ENCODE data around the gene STING1. TPM values are rescaled to one million over a fixed set of nuclear protein-coding genes. Genes with fewer than 3 reads are reported as not detected.
"Not testable (repeated sequence)": the region's sequence is repeated elsewhere in the genome, so short reads cannot be mapped to it uniquely, and the experiment has no call there.

Gene STING1
- total and polyA plus RNA-seq, 11 donors = 20.4 to 119 (median 53.8) TPM

DNA sequence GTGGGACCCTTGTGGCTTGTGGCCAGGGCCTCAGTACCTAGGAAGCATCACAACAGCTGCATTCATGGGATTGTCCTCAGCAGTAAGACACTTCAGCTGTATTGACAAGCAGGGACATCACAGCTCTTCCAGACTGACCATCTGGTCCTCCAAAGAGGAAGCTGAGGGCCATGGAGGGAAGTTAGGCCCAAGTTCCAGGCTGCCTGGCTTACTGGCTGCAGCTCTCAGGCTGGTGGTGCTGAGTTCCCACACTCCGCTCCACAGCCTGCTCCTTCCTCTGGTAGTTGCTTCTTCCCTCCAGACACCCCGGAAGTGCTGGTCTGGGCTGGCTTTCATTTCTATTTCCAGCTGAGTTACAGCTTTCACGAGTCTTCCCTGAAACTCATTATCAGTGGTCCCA is 5.7 kb upstream of the STING1 start:
- intact Hi-C loops (cut with DNase I) = loop anchor here in 2 of 10 donors (10.0 kb wide), 1 partner anchor 53 kb away; the partner anchor contains the start of gene DNAJC18 (in 2 of the 2)

GRCh38 chr5:139486201-139486600 is 3.6 kb upstream of the STING1 start:
- TF ChIP-seq, protein P1, sequence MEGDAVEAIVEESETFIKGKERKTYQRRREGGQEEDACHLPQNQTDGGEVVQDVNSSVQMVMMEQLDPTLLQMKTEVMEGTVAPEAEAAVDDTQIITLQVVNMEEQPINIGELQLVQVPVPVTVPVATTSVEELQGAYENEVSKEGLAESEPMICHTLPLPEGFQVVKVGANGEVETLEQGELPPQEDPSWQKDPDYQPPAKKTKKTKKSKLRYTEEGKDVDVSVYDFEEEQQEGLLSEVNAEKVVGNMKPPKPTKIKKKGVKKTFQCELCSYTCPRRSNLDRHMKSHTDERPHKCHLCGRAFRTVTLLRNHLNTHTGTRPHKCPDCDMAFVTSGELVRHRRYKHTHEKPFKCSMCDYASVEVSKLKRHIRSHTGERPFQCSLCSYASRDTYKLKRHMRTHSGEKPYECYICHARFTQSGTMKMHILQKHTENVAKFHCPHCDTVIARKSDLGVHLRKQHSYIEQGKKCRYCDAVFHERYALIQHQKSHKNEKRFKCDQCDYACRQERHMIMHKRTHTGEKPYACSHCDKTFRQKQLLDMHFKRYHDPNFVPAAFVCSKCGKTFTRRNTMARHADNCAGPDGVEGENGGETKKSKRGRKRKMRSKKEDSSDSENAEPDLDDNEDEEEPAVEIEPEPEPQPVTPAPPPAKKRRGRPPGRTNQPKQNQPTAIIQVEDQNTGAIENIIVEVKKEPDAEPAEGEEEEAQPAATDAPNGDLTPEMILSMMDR (IDR thresholded peaks at IDR 0.05) = no peak
- TF ChIP-seq POLR2A (IDR thresholded peaks at IDR 0.05) = no peak
- no peak overlapping the region for H3K27ac ChIP-seq
- intact Hi-C loops (cut with DNase I) = loop anchor here in 2 of 10 donors (10.0 kb wide), 1 partner anchor 51 kb away; the partner anchor contains the start of gene DNAJC18 (in 2 of the 2)
- H3K27me3 ChIP-seq = no peaks in the 10 kb centered on the region
- H3K36me3 ChIP-seq = no peaks in the 10 kb centered on the region
- DNase-seq (no peak), ATAC-seq (no peak)
- H3K4me1 ChIP-seq = peaks cover 0 to 54% (median 23%) of the 10 kb centered on the region in 12 donors
- H3K4me3 ChIP-seq = no peak overlapping the region
- no peaks in the 10 kb centered on the region for H3K9me3 ChIP-seq
- 80 to 84% (median 83%) methylated on average over 7 of the region's 7 CpGs for WGBS, 4 donors

More for the DNA sequence above, 5.7 kb upstream of the STING1 start:
- H3K27ac ChIP-seq = peak overlapping the region in 6 of 12 donors; percentile 11 to 92 (median 52)
- H3K9me3 ChIP-seq = no peaks in the 10 kb centered on the region
- H3K36me3 ChIP-seq = no peaks in the 10 kb centered on the region
- 57 to 61% (median 59%) methylated on average over 3 of the region's 3 CpGs for WGBS, 4 donors
- H3K4me3 ChIP-seq = no peak overlapping the region
- peak; percentile 53 to 75 (median 62) for ATAC-seq
- DNase-seq = peak in 4 of 5 donors; percentile 55 to 74 (median 65)
- TF ChIP-seq, protein P1 (IDR thresholded peaks at IDR 0.05) = no peak
- TF ChIP-seq POLR2A (IDR thresholded peaks at IDR 0.05) = no peak
- H3K4me1 ChIP-seq = peaks cover 0 to 47% (median 22%) of the 10 kb centered on the region in 12 donors
- H3K27me3 ChIP-seq = no peaks in the 10 kb centered on the region

GRCh38 chr5:139482890-139483208 is 291 bp upstream of the STING1 start:
- Histone ChIP-seq H3K4me1 (peaks cover 0 to 74% (median 43%) of the 10 kb centered on the region in 12 donors), H3K4me3 (peak overlapping the region in 11 of 12 donors; percentile 35 to 81 (median 62)), H3K36me3 (peaks cover 0 to 33% (median 27%) of the 10 kb centered on the region in 9 donors), H3K27ac (peak overlapping the region; percentile 86 to 98 (median 92))
- not testable (repeated sequence) for H3K27me3 ChIP-seq, DNase-seq, ATAC-seq, H3K9me3 ChIP-seq
- intact Hi-C loops (cut with DNase I) = loop anchor here in 6 of 10 donors (2.0 to 10.0 kb wide), 6 partner anchors 22 to 48 kb away; partner anchors contain the start of gene DNAJC18 (in 3 of the 6)
- 49 to 55% (median 51%) methylated on average over 6 of the region's 6 CpGs for whole genome bisulfite sequencing, 4 donors

DNA sequence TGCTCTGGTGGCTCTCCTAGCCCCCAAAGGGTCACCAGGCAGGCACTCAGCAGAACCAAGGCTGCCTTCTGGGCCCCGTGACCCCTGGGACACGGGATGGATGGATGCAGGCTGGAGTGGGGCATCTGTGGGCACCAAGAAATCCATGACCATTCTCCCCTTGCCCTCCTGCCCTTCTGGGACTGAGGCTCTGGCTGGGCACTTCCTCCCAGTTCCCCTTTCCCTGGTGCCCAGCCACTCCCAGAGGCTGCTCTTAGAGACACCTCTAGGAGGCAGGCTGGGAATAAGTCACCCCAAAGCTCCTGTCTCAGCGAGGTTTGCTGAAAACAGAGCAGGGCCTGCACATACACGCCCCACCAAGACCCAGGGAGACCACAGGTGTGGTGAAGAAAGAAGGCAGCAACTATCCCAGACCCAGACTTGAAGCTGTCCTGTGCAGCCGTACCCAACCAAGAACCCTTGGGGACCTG is 943 bp downstream of the STING1 start:
- intact Hi-C loops (cut with DNase I) = loop anchor here in 6 of 10 donors (2.0 to 10.0 kb wide), 6 partner anchors 21 to 47 kb away; partner anchors contain the start of gene DNAJC18 (in 3 of the 6)
- WGBS, 4 donors = 8 to 24% (median 20%) methylated on average over 5 of the region's 5 CpGs
- peaks cover 0 to 78% (median 43%) of the 10 kb centered on the region in 12 donors for H3K4me1 ChIP-seq
- H3K27me3 ChIP-seq = no peaks in the 10 kb centered on the region
- no peak for TF ChIP-seq POLR2A (IDR thresholded peaks at IDR 0.05)
- TF ChIP-seq, protein P1 (IDR thresholded peaks at IDR 0.05) = peak in 8 of 12 donors; percentile 11 to 48 (median 19)
- H3K9me3 ChIP-seq = no peaks in the 10 kb centered on the region
- ATAC-seq (peak; percentile 45 to 60 (median 54)), DNase-seq (peak in 3 of 5 donors; percentile 49 to 65 (median 51))
- peak overlapping the region; percentile 35 to 81 (median 62) for H3K4me3 ChIP-seq
- peaks cover 0 to 45% (median 40%) of the 10 kb centered on the region in 9 donors for H3K36me3 ChIP-seq
- H3K27ac ChIP-seq = peak overlapping the region; percentile 86 to 98 (median 92)

Measured in heart left ventricle (tissue), 16 donors.